Raji (cell line): ENCODE data around the gene CADM1.

Experiments used
- POLR2A ChIP-seq: IDR thresholded peaks from 2 replicates; pipeline ENCODE4 v1.6.1; 2011; ENCODE audit warnings: low read depth, low read length, control low read depth; ENCODE audit not compliant: insufficient read depth

Gene CADM1

DNA sequence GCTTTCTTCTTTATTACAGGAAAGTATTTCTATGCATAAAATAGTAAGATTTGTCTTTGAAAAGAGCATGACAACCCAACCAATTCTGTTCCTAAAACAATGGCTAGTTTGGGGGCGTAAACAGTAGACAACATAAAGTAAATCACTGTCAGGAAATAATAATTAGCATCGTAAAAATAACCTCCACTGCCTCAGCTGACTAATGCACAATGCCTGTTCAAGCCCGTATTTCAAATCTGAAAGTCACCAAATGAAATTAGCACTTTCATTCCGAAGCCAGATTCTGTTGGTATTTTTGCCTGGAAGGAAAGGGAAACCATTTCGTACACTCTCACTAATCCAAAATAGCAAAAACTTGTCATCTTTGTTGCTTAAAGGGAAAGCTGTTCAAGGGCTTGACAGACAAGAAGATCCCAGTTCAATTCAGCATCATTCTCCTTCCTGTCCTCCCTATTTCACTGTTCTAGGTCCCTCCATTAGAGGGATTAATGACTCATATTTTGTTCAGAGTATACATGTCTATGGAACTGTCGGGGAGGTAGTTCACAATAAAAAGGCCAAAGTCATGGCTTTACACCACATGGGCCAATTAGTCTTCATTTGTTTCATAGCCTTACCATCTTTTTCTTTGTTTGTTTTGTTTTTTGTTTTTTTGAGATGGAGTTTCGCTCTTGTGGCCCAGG, 154.7 kb downstream of the CADM1 start:
- no peak for TF ChIP-seq POLR2A

DNA sequence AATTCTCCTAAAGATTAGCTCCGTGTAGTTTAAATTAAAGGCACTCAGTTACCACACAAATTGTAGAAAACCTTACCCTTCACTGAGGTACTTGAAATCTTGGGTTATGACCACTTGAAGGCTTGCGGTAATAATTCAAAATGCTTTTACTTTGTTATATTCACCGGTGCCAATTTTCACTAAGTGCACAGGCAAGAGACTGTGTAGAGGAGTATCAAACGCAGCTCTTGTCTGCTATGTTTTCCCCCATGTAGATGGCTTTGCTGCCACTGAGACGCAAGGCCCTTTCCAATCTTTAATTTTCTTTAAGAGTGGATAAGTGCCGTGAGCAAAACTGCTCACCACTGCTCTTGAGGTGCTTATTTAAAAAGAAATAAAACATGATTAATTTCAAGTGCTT, 155.8 kb downstream of the CADM1 start:
- no peak for TF ChIP-seq POLR2A

DNA sequence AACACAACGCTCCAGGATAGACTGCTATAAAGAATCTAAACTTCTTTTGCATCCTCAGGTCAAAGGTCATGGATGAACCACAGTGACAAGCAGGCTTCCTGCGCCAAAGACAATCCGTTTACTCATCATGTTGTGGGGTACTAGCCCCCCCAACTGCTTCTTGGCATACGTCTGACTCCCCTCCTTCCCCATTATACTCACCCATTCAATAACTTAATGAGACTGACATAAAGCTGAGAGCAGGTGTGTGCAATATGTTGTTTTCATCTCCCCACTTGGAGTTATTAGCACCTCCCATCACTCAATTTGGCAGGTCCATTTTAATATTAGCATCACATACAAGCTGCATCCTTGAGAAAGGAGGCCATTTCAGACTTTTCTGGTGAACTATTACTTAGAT, 157.1 kb downstream of the CADM1 start:
- TF ChIP-seq POLR2A: no peak

DNA sequence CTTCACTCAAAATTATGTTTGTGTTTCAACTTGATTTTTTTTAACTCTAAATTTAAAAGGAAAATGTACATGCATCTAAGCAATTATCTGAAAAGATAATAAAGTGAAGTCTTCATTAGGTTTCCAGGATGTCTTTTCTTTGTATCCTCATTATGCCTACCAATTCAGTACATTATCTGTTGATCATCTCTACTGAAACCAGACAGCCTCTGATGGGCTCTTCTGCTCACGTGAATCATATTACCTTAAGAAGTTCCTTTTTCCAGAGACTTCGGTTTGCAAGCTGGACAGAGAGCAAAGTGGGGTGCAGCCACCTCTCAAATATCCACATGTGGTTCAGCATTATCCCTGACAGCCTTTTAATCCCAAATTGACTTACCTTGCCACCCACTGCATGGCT, 158.4 kb downstream of the CADM1 start:
- TF ChIP-seq POLR2A: no peak

DNA sequence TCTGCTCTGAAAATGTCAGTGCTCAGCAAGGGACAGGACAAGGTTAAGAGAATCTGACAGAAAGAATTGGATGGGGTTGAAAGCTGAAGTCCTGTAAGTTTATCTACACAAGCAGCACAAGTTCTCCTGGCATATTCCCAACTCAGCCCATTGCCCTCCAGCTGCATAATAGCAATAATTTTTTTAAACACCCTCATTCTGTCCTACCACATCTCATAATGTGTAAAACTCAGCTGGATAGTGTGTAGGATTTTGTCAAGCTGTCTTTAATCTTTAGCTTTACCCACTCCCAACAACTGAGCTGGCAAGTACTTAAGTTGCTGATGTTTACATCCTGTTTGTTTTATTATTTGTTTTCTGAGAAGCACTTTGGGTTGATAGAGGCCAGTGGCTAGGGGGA, 158.9 kb downstream of the CADM1 start:
- TF ChIP-seq POLR2A: no peak

DNA sequence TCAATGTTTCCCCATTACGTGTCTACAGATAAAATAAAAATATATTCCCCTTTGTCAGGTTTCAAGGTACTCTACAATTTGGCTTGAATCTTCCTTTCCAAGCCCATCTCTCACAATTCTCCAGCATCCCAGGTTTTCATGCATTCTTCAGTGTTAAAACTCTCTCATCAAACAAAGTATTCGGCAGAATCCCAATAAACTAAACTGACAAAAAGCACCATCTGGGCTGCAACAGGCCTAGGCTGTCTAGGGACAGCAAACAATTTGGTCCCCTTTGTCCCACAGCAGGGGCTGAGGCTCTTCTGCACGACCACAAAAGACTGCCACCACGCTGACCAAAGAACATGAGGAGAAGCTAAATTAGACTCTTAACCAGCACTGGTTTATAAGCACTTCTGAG, 159.4 kb downstream of the CADM1 start:
- no peak for TF ChIP-seq POLR2A

DNA sequence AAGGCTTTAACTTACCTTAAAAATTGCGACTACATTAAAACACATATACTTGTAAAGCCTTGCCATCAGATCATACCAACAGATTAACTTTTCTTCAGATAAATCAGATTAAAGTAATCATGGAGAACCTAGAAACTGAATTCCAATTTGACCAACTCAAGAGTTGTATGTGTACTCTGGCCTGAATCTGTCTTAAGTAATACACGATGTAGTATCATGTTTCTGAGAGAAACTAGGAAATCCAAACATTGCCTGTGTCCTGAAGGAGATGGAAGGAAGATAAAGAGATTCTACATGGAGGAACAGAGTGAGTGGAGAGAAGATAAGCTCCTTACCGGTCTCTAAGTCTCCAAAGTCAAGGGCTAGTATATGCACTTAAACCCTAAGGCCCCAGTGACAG, 162.1 kb downstream of the CADM1 start:
- no peak for TF ChIP-seq POLR2A

DNA sequence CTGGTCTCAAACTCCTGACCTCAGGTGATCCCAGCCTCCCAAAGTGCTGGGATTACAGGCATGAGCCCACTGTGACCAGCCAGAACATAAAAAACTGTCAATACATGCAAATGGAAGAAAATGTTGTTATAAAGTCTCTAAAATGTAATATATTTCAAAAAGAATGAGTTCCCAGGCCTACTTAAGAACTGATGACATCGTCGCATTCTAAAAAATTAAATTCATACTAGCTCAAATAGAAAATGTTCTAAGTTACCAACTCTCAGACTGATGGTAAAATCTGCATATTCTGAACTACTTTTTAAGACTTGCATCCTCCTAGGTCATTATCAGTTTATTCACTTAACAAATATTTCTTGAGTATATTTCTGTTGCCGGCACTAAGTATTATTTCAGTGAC, 163.3 kb downstream of the CADM1 start:
- no peak for TF ChIP-seq POLR2A

DNA sequence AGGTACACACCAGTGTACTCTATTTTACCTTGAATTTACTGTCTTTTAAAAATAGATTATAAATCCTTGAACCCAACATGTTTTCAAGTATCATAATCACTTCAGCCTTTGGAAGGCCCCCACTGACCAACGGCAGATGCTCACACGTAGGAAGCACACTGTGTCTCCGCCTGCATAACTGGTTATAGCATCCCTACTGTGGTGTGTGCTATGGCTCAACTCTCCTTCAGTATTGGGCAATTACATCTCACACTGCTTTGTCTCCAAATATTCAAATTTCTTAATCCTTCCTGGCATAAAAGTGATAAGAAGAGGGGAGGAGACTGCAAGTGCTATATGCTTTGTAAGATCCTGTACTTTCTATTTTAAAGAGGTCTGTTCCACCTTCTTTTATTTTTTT, 165.7 kb downstream of the CADM1 start:
- TF ChIP-seq POLR2A: no peak

DNA sequence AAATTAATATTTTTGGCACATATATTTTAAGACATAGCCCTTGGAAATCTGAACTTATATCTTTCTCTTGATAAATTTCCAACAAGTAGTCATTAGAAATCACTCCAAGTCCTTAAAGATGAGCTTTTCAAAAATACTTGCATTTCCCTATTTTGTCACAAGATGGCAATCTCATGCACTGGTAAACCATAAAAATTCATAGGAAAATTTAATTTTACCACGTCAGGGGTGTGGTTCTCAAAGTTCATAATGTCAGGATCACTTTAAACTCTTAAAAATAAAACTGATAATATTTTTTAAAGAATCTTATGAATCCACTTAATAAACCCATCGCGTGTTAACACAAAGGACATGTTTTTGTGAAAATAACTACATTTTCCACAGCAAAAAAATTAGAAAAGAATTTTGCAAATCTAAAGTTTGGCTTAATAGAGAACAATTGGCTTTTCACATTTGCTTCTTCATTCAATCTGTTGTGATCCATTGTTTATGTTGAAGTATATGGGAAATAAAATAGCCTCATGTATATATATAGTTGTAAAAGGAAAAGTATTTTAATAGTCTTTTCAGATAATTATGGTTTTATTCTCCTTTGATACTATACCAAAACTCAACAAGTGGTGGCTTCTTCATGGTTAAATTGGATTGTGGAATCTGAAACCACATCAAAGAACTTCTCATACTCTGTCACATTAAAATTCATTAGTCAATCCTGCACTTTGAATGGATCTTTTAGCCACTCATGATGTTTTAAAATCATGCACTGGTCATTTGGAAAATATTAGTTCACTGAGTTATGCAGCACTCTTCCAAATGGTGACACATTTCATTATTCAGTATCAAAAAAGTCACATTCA, 169.1 kb downstream of the CADM1 start:
- TF ChIP-seq POLR2A: no peak

DNA sequence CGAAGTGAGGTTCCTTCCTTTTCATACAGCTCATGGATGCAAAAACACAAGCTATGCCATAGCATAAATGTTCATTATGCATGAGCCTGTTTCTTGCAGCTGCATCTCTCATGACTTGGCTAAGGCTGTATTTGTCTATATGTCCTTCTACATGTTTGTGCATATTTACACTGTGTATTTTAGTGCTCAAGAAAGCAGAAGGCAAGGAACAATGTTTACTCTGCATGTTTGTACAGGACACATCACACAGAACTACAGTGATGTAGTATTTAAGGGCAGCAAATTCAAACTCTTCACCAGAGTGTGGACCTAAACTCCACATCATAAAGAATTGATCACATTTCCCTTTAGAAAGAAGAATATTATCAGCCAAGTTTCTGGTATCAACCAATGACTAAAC, 170.3 kb downstream of the CADM1 start:
- no peak for TF ChIP-seq POLR2A

DNA sequence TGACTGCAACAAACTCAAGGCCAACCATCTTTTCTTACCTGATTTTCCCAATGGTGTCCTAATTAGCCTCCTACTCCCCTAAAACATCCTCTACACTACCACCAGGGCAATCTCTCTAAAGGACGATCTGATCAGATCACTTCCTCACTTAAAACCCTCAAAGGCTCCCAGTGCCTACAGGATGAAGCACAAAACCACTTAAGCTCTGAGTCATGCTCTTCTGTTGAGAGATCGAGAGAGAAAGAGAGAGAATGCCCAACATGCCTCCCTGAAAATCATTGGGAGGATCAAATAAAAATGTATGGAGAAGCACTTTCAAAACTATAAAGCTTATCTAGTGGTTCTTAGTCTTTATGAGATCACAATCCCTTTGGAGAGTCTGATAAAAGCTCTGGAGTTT, 171.1 kb downstream of the CADM1 start:
- TF ChIP-seq POLR2A: no peak

DNA sequence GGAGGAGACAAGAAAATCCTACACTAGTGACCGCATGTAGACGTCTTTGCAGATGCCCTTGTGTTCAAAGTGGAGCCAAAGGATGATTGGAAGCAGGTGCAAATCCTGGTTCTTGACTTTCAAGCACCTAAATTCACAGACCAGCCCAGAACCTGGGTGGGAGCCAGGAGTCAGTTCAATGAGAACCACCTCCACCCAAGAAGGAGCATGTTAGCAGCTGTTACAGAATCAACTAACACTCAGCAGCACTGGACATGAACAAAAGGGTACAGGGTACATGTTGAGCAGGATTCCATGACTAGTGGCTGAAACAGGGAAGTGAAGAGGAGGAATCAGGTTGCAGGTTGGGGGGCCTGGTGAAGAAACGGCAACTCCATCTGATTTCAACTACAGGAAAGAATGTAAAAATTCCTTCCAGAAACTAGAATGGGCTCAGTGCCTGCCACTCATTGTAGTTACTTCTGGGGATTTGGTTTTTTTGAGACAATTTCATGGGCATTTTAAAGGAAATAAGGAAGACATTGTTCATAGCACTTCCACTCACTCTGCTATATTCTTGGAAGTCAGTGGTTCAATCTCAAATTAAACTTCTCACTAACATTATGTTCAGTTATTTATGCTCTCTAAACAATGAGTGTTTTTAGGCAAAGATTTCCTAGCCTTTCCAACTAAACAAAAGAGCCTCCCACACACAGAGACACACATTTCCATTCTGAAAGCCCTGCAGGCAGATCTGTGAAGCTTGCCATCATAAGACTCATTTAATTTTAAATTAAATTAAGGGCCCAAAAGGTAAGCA, 173.3 kb downstream of the CADM1 start:
- no peak for TF ChIP-seq POLR2A

DNA sequence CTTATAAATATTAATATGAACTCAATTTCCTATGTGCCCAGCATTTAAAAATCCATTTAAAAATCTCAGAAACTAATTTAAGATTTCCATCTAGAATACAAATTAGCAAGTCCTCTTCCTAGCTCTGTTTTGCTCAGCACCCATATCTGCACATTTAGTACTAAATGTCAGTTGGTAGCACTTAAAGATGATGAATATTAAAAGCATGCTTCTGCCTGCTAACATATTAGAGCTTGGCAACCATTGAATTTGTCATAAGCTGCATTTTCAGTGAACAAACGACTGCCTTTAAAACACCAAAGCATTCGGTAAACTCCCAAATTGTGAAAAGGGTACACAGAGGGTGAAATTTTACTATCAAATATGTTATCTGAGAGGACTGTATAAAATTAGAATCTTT, 177.7 kb downstream of the CADM1 start:
- TF ChIP-seq POLR2A: no peak

DNA sequence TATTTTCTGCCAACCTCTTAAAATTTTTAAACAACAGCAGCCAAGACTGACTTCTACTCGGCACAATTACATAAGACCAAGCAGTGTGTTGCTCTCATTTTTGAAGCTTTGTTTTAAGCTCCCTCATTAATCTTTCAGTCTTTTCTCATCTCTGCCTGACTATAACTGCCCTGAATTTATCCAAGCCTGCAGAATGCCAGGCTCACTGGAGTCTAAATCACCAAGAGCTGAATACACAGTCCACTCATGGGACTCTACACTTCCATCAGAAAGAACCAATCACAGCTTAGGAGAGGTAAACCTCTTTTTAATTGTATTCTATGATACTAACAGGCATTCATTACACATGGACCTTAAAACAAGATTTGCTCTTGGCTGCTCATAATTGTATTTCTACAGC, 178.7 kb downstream of the CADM1 start:
- no peak for TF ChIP-seq POLR2A

DNA sequence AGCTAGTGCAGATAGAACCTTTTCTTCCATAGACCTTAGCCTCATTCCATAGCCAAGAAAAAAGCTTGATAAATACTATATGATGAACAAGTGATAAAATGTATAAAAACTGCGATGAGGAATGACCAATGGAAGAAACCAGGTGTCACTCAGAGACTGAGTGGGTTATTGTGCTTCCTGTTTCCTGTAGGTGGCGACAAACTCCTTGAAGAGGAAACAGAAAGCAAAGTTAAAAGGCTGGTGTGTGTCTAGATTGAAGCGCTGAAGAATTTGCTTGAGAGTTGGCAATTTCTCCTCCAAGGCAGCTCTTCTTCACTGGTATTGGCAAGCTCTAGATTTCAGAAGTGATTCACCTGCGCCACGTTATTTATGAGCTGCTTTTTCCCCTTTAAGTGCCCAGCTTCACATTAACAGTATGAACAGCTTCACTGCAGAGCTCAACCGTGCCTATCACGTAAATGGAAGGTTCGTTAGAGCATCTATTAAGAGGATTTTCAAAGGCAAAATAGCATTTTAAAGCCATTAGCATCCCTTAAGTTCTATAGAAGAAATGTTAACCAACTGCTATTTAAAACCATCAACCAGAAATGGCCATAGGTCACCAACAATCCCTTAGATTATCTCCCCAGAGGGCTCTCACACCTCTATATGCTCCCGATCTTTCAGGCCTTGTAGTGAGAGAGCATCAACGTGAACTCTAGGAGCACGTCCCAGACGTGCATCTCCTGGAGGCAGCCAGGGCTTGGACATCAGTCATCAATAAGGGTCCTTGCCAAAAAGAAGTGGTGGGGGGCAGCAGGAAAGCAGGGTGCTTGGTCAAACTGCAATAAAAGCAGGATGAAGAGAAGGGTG, 179.4 kb downstream of the CADM1 start:
- no peak for TF ChIP-seq POLR2A
